ENCODE data around the gene ESRRA.

The ESRRA gene

GRCh38 chr11:64333556-64333955, 28.2 kb downstream of the ESRRA start:
- DNase-seq: no peak

DNA sequence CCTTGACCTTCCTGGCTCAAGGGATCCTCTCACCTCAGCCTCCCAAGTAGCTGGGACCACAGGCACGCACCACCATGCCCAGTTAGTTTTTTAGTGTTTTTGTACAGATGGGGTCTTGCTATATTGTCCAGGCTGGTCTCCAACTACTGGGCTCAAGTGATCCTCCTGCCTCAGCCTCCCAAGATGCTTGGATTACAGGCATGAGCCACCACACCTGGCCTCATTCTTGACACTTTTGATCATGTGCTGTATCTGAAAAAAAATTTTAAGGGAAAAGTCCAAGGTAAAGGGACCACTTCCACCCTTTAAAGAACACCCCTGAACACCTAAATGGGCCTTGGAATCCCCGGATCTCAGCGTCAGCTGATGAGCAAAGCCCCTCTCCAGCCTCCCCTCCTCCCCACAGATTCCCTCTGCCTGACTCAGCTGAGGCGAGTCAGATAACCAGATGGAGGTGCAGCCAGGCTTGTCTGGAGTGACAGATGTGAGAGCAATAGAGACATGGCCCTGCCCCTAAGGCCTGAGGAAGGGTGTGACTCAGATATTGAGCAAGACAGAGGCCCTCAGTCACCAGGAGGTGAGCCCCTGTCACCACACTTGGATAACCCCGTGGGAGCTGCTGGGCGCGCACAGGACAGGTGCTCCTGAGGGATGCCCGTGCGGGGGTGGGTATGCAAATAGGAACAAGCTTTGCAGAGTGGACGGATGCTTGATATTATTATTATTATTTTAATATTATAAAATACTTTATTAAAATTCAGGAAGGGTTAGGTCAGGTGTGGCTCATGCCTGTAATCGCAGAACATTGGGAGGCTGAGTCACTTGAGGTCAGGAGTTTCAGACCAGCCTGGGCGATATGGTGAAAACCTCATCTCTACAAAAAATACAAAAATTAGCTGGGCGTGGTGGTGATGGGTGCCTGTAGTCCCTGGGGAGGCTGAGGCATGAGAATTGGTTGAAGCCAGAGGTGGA, 29.7 kb downstream of the ESRRA start:
- DNase-seq: peak; percentile 74

GRCh38 chr11:64337538-64338249, 32.4 kb downstream of the ESRRA start:
- no peak for DNase-seq

DNA sequence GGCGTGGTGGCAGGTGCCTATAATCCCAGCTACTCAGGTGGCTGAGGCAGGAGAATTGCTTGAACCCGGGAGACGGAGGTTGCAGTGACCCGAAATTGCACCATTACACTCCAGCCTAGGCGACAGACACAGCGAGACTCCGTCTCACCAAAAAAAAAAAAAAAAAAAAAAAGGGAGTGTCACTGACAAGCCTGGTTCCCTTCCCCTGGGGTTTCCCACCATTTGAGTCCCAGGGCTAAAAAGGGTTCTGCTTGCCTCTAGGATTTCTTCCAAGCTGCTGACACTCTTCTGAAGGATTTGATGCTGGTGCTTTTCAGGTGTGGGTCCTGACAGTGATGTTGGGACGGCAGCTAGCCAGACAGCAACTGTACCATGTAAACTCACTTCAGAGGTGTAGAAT, 33.4 kb downstream of the ESRRA start:
- DNase-seq: no peak

GRCh38 chr11:64339286-64339685, 34.0 kb downstream of the ESRRA start:
- DNase-seq: no peak

GRCh38 chr11:64339754-64340408, 34.6 kb downstream of the ESRRA start, which contains the start of gene CCDC88B:
CCDC88B (plus strand) TSS chr11:64340204; CDS start chr11:64340267, 63 bp downstream.
- peak; percentile 71 for DNase-seq

- DNase-seq: peak; percentile 66
These were observed 35.5 kb downstream of the ESRRA start for GRCh38 chr11:64340671-64341335.

GRCh38 chr11:64341429-64341828, 36.1 kb downstream of the ESRRA start:
- no peak for DNase-seq

GRCh38 chr11:64341851-64342791, 36.8 kb downstream of the ESRRA start:
- no peak for DNase-seq

GRCh38 chr11:64342869-64343745, 37.8 kb downstream of the ESRRA start:
- no peak for DNase-seq

DNA sequence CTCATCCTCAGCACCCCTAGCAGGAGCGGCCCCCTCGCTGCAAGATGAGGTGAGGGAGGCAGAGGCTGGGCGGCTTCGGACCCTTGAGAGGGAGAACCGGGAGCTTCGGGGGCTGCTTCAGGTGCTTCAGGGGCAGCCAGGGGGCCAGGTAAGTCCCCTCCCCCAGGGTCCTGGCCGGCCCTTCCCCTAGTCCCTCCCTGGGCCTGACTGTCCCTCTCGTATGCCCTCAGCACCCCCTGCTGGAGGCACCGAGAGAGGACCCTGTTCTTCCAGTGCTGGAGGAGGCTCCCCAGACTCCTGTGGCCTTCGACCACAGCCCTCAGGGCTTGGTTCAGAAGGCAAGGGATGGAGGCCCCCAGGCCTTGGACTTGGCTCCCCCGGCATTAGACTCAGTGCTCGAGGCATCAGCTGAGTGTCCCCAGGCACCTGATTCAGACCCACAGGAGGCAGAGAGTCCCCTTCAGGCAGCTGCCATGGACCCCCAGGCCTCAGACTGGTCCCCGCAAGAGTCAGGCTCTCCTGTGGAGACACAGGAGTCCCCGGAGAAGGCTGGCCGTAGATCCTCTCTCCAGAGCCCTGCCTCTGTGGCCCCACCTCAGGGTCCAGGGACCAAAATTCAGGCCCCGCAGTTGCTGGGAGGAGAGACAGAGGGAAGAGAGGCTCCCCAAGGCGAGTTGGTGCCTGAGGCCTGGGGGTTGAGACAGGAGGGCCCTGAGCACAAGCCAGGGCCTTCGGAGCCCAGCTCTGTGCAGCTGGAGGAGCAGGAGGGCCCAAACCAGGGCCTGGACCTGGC, 38.6 kb downstream of the ESRRA start:
- DNase-seq: no peak

DNA sequence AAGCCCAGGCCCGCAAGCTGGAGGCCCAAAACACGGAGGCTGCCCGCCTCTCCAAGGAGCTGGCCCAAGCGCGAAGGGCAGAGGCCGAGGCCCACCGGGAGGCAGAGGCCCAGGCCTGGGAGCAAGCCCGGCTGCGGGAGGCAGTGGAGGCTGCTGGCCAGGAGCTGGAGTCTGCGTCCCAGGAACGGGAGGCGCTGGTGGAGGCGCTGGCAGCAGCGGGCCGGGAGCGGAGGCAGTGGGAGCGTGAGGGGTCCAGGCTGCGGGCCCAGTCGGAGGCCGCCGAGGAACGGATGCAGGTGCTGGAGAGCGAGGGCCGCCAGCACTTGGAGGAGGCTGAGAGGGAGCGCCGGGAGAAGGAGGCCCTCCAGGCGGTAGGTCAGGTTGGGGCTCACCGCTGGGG, 39.5 kb downstream of the ESRRA start:
- no peak for DNase-seq

- no peak for DNase-seq
These were observed 42.0 kb downstream of the ESRRA start for GRCh38 chr11:64347193-64347867.

DNA sequence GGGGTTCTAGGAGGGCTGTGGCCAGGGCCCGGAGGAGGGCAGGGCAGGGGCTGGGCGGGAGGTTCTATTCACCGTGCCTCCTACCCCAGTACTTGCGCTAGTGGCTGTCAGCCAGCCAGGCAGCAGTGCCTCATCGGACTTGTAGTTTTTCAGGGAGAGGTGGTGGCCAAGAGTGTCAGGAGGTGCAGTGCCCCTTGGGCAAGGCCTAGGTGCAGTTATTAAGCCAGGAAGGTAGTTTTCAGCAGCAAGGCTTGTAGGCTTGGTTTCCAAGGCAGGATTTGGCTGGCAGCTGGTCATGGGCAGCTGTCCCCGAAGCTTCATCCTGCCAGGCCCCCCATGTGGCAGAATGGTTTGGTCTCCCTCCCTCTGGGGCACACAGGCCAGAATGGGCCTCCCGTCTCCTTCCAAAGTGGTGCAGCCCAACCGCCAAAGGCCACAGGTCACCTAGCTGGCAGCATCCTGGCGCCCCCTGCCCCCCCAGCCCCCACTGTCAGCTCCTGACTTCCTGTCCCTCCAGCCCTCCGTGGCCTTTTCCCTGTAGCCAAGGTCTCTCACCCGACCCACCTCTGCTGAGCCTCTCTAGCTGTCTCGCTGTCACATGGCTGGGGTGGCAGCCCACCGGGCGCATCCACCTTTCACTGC, 43.2 kb downstream of the ESRRA start:
- no peak for DNase-seq

DNA sequence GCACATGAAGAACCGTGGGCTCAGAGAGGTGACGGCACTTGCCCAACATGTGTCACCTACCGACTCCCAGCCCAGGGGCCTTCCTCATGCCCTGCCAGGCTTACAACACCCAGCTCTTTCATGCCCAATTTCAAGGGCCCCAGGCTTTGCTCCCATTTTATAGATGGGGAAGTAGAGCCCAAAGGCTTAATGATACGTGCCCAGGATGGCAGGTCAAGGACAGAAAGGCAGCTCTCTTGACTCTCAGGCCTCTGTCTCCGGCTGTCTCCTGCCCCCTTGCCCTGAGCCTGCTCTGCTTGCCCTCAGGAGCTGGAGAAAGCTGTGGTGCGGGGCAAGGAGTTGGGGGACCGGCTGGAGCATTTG, 43.7 kb downstream of the ESRRA start:
- no peak for DNase-seq

DNA sequence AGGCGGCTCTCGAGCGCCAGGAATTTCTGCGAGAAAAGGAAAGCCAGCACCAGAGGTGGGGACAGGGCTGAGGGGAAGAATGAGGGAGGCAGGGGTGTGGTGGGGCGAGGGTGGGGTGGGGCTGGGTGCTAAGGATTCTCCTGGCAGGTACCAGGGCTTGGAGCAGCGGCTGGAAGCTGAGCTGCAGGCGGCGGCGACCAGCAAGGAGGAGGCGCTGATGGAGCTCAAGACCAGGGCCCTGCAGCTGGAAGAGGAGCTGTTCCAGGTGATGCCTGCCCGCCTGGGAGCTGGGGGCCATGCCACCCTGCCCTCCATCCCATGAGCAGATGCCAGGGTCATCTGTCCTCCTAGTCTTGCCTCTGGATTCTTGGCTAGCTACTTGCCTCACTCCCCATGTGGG, 44.1 kb downstream of the ESRRA start:
- DNase-seq: no peak

GRCh38 chr11:64351136-64351631, 45.9 kb downstream of the ESRRA start:
- no peak for DNase-seq
